K562 (cell line): ENCODE results near the gene CTDNEP1. TPM values are rescaled to one million over a fixed set of nuclear protein-coding genes. Genes with fewer than 3 reads are reported as not detected.

ENCODE experiments used
- ATAC-seq: fragments of 200-7000 bp; cut with Tn5 transposase; 3 replicates; pipeline ENCODE4 v1.9.1; 2020; ENCODE audit warnings: moderate library complexity
- BruUV-seq: library from RNA; stranded (reverse); fragments of 400-500 nt; replicated peaks from 2 replicates; lab custom pipeline; 2021; lab: Mats Ljungman, UMichigan
- CTCF ChIA-PET: fragments of 300-600 bp; formaldehyde crosslinking; extraction: SDS; loops from one replicate; lab custom pipeline; 2021; ENCODE audit warnings: low intra/inter-chr PET ratio; lab: Yijun Ruan, JAX
- POLR2A ChIA-PET: fragments of 300-600, 350-650 bp; sonication (Branson Sonifier 250); formaldehyde crosslinking; extraction: SDS; loops from one replicate; lab custom pipeline; 2021; ENCODE audit warnings: antibody characterized with exemption, inconsistent platforms; lab: Yijun Ruan, JAX
- DNase-seq, 4 experiments: peaks; one replicate each; pipeline versions ENCODE4 v3.0.0 to v3.0.0-alpha.2; 2011 to 2018; ENCODE audit warnings: low spot score in 3 of 4, mixed read lengths in 3 of 4; ENCODE audit errors: extremely low read depth in 1 of 4
- FAIRE-seq: peaks from 2 replicates; lab custom pipeline; 2011; peaks lifted over from hg19 to GRCh38; lab: Jason Lieb, UNC
- H2AFZ ChIP-seq: 2 replicates; pipeline ENCODE4 v1.6.0; 2011; ENCODE audit warnings: low read depth, low read length, control low read depth, inconsistent platforms
- H3K27ac ChIP-seq: fragments of 200-600 bp; 3 replicates; pipeline ENCODE4 v1.8.0; 2011; ENCODE audit warnings: low read depth, mild to moderate bottlenecking, control low read depth, inconsistent platforms, low read length, moderate library complexity, mixed read lengths; ENCODE audit errors: extremely low read depth
- H3K27me3 ChIP-seq, 2 experiments: fragments of 300-600 bp in 1 of 2; 2 replicates in 1 of 2; 3 replicates in 1 of 2; pipeline versions ENCODE4 v1.6.0 to v1.8.0; 2011; ENCODE audit warnings: inconsistent platforms in 2 of 2, low read length in 2 of 2, mild to moderate bottlenecking in 1 of 2, mixed read lengths in 1 of 2, moderate library complexity in 1 of 2; ENCODE audit not compliant: control insufficient read depth in 2 of 2, insufficient read depth in 2 of 2
- H3K36me3 ChIP-seq: fragments of 300-600 bp; 3 replicates; pipeline ENCODE4 v1.8.0; 2011; ENCODE audit warnings: mild to moderate bottlenecking, low read length, inconsistent platforms; ENCODE audit not compliant: control insufficient read depth, insufficient read depth
- H3K4me1 ChIP-seq, 2 experiments: fragments of 200-600 bp in 1 of 2; replicated peaks in 1 of 2; 2 replicates in 1 of 2; 3 replicates in 1 of 2; pipeline versions ENCODE4 v1.5.1 to v1.8.0; 2011; ENCODE audit warnings: inconsistent platforms in 2 of 2, low read length in 2 of 2, mild to moderate bottlenecking in 1 of 2, mixed read lengths in 1 of 2, moderate library complexity in 1 of 2; ENCODE audit not compliant: control insufficient read depth in 2 of 2, insufficient read depth in 2 of 2
- H3K4me2 ChIP-seq: 2 replicates; pipeline ENCODE4 v1.6.1; 2011; ENCODE audit warnings: low read length, control low read depth, inconsistent platforms, mixed read lengths; ENCODE audit not compliant: insufficient read depth
- H3K4me3 ChIP-seq: fragments of 200-600 bp; sonication (generic), shearing (Covaris generic); 2 replicates; pipeline ENCODE4 v1.5.1; 2016; ENCODE audit warnings: control low read depth, inconsistent platforms
- H3K79me2 ChIP-seq: fragments of 200-600 bp; 3 replicates; pipeline ENCODE4 v1.8.0; 2011; ENCODE audit warnings: low read length, inconsistent platforms; ENCODE audit not compliant: control insufficient read depth, insufficient read depth
- H3K9ac ChIP-seq, 2 experiments: 2 replicates each; pipeline versions ENCODE4 v1.6.0 to v1.6.1; 2011; ENCODE audit warnings: low read depth in 2 of 2, low read length in 2 of 2, control low read depth in 1 of 2, inconsistent platforms in 1 of 2, mild to moderate bottlenecking in 1 of 2, mixed read lengths in 1 of 2; ENCODE audit not compliant: insufficient read depth in 1 of 2
- H3K9me1 ChIP-seq: one replicate; pipeline ENCODE4 v1.6.0; 2011; ENCODE audit warnings: inconsistent platforms, mild to moderate bottlenecking, low read length, moderate library complexity; ENCODE audit not compliant: control insufficient read depth, insufficient read depth
- H3K9me3 ChIP-seq: replicated peaks from 2 replicates; pipeline ENCODE4 v1.5.1; 2011; ENCODE audit warnings: low read depth, low read length, inconsistent platforms; ENCODE audit not compliant: control insufficient read depth, insufficient read depth
- H4K20me1 ChIP-seq: replicated peaks from 2 replicates; pipeline ENCODE4 v1.6.1; 2011; ENCODE audit warnings: low read length, inconsistent platforms, mixed read lengths; ENCODE audit not compliant: control insufficient read depth, insufficient read depth
- ETV6 ChIP-seq, 3 experiments: fragments of 150-350 bp in 1 of 3; sonication (generic) in 1 of 3; formaldehyde crosslinking in 1 of 3; IDR thresholded peaks; 2 replicates each; pipeline versions ENCODE4 v1.6.1 to v1.8.0; 2014 to 2022; ENCODE audit warnings: borderline replicate concordance in 2 of 3, low read depth in 2 of 3, antibody characterized with exemption in 1 of 3, low read length in 1 of 3, mild to moderate bottlenecking in 1 of 3, missing genetic modification reagents in 1 of 3
- MAFG ChIP-seq: fragments of 450-650 bp; conservative IDR thresholded peaks from 2 replicates; pipeline ENCODE4 v1.6.1; 2016; ENCODE audit warnings: missing genetic modification characterization, missing compliant biosample characterization
- NRF1 ChIP-seq, 2 experiments: fragments of 450-650 bp; IDR thresholded peaks in 1 of 2; conservative IDR thresholded peaks in 1 of 2; 2 replicates each; pipeline ENCODE4 v1.6.1; 2014; ENCODE audit warnings: mild to moderate bottlenecking in 2 of 2
- ZBTB7A ChIP-seq: IDR thresholded peaks from 2 replicates; pipeline ENCODE4 v1.6.1; 2011; ENCODE audit warnings: low read depth, mild to moderate bottlenecking, low read length, moderate library complexity, borderline replicate concordance; ENCODE audit not compliant: control insufficient read depth
- ZNF696 ChIP-seq: fragments of 250-450 bp; sonication (Bioruptor Pico); conservative IDR thresholded peaks from 2 replicates; pipeline ENCODE4 v1.4.0; 2020; ENCODE audit warnings: mild to moderate bottlenecking, moderate library complexity
- WGBS: fragments of 100-300 bp; shearing (Covaris generic); methylation state at CpG from one replicate; pipeline ENCODE4 v1.1.6; 2016; ENCODE audit warnings: low coverage, mixed read lengths; ENCODE audit not compliant: insufficient coverage; ENCODE audit errors: missing lambda C conversion rate; 5-methylcytosine and 5-hydroxymethylcytosine counted together
- in situ Hi-C: fragments of 300-500 bp; cut with MboI; formaldehyde crosslinking; loops from 4 replicates; pipeline ENCODE4 v1.15.0; 2018; ENCODE audit warnings: inconsistent platforms, mixed read lengths
- intact Hi-C: fragments of 100-400 bp; cut with micrococcal nuclease; formaldehyde crosslinking; loops from 2 replicates; pipeline ENCODE4 v1.14.2; 2022
- polyA plus RNA-seq, 8 experiments: library from polyadenylated mRNA; depleted of rRNA in 4 of 8; stranded (reverse) in 5 of 8; unstranded in 3 of 8; fragments of >200 nt; fragmentation: Nextera tagmentation in 2 of 8; fragmentation: Illumina TruSeq in 1 of 8; extraction: Ambion mirVana in 2 of 8; extraction: Trizol in 1 of 8; gene quantifications; 2 replicates each; pipeline versions ENCODE4 v1.2.1 to v1.2.3, GENCODE V29; 2011 to 2014; ENCODE audit warnings: inconsistent platforms in 1 of 8, missing spikeins in 1 of 8
- total RNA-seq, 7 experiments: library from RNA; depleted of rRNA in 6 of 7; stranded (reverse); fragments of >200 nt in 6 of 7; fragmentation: Illumina TruSeq in 2 of 7; extraction: Trizol in 2 of 7; gene quantifications; 2 replicates each; pipeline versions ENCODE4 v1.2.1 to v1.2.3, GENCODE V29; 2011 to 2021; ENCODE audit warnings: low replicate concordance in 1 of 7
- TF ChIP-seq, protein P1 (sequence below): sonication (generic); IDR thresholded peaks from 2 replicates; pipeline ENCODE4 v1.6.1; 2016
- TF ChIP-seq, protein P2 (sequence below): fragments of 450-650 bp; IDR thresholded peaks from 2 replicates; pipeline ENCODE4 v1.6.1; 2017; ENCODE audit warnings: mild to moderate bottlenecking, moderate library complexity
- TF ChIP-seq, protein P3 (sequence below): sonication (generic); formaldehyde crosslinking; IDR thresholded peaks from 2 replicates; pipeline ENCODE4 v1.8.1; 2023; ENCODE audit warnings: mild to moderate bottlenecking, missing genetic modification reagents
- TF ChIP-seq, protein P4 (sequence below): fragments of 250-450 bp; sonication (Bioruptor Pico); IDR thresholded peaks from 2 replicates; pipeline ENCODE4 v1.8.0; 2021; ENCODE audit warnings: mild to moderate bottlenecking, moderate library complexity

CTDNEP1 gene
- total and polyA plus RNA-seq, 9 of the 15 experiments (the other 6 are each of a cell fraction or from before 2014, with no cell fraction given) = 10.7 to 150 (median 28.5) TPM

DNA sequence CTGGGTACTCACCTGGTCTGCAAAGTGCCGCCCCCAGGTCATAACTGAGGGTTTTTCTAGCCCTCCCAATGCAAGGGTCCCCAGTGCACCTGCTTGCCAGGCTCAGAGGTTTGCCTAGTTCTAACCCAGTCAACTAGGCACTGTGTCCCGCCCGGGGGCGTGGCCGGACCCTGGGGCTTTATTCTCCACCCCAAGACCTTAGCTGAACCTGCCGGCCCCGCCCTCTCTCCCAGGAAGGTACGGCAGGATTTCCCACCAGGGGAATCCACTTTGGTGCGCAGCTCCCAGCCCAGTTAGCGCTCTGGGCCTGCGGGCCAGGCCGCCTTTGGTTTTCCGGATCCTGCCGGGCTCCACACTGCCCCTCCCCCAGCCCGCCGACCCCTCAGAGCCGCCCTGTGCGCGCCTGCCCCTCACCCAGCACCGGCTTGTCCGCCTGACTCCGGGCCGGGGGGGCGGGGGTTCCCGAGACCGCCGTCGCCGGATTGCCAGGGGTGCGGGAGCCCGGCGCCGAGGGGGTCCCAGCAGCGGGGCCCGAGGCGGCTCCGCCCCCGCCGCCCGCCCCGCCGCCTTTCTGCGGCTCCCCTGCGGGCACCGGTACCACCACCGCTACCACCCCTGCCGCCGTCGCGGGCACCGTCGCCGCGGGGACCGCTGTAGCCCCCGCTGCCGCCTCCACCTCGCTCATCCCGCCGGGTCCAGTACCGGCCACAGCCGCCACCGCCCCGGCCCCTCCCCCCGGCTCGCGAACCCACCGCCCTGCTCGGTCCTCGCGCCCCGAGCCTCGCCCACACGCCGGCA lies 42.5 kb upstream of the CTDNEP1 start:
- H3K4me2 ChIP-seq = peak overlapping the region; percentile 6; the same call in 1 of the 2 replicates
- no peaks in the 10 kb centered on the region for H3K36me3 ChIP-seq
- H3K79me2 ChIP-seq = no peaks in the 10 kb centered on the region
- H4K20me1 ChIP-seq = no peaks in the 10 kb centered on the region
- WGBS = 13% methylated on average over 5 of the region's 75 CpGs
- H3K27me3 ChIP-seq = no peaks in the 10 kb centered on the region
- intact Hi-C loops = no loop called here
- peaks cover 17 to 53% of the 10 kb centered on the region in 2 experiments for H3K4me1 ChIP-seq
- FAIRE-seq = no peak
- H3K9ac ChIP-seq = peak overlapping the region in 1 of 2 experiments; percentile 74; a peak in 2 of 4 replicates
- DNase-seq = peak; percentile 62 to 67 (median 62)
- CTCF ChIA-PET = no interaction called here
- no peak overlapping the region for H3K4me3 ChIP-seq
- H3K9me1 ChIP-seq = no peaks in the 10 kb centered on the region
- H3K9me3 ChIP-seq = no peaks in the 10 kb centered on the region
- no peak overlapping the region for H3K27ac ChIP-seq
- BruUV-seq = no TSS peak
- in situ Hi-C loops = no loop called here
- no peak overlapping the region for H2AFZ ChIP-seq
- POLR2A ChIA-PET = interaction anchor here (0.6 to 0.9 kb wide), 2 partner anchors 11 to 12 kb away, joined by 3 read pairs; partner anchors contain the start of gene SLC2A4
- TF ChIP-seq, protein P1, sequence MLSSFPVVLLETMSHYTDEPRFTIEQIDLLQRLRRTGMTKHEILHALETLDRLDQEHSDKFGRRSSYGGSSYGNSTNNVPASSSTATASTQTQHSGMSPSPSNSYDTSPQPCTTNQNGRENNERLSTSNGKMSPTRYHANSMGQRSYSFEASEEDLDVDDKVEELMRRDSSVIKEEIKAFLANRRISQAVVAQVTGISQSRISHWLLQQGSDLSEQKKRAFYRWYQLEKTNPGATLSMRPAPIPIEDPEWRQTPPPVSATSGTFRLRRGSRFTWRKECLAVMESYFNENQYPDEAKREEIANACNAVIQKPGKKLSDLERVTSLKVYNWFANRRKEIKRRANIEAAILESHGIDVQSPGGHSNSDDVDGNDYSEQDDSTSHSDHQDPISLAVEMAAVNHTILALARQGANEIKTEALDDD = peak; percentile 15
- TF ChIP-seq ZBTB7A (peak; percentile 49; the same call in 1 of the 2 replicates), ETV6 (IDR thresholded peaks at IDR 0.05; ENCODE audit: borderline replicate concordance in 1 of 2, low read depth in 2 of 2, low read length in 1 of 2) (no peak), ETV6 (CRISPR knock-in tag; IDR thresholded peaks at IDR 0.05; ENCODE audit: borderline replicate concordance) (no peak), NRF1 (conservative IDR thresholded peaks at IDR 0.05 in 1 of 2, IDR thresholded peaks at IDR 0.05 in 1 of 2) (0 out of 4 replicates have a peak, but pooled peaks of 1 of the 2 experiments have one; percentile 18), MAFG (no peak), ZNF696 (CRISPR knock-in tag) (no peak)
- TF ChIP-seq, protein P2, sequence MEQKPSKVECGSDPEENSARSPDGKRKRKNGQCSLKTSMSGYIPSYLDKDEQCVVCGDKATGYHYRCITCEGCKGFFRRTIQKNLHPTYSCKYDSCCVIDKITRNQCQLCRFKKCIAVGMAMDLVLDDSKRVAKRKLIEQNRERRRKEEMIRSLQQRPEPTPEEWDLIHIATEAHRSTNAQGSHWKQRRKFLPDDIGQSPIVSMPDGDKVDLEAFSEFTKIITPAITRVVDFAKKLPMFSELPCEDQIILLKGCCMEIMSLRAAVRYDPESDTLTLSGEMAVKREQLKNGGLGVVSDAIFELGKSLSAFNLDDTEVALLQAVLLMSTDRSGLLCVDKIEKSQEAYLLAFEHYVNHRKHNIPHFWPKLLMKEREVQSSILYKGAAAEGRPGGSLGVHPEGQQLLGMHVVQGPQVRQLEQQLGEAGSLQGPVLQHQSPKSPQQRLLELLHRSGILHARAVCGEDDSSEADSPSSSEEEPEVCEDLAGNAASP = peak; percentile 54
- TF ChIP-seq, protein P3, sequence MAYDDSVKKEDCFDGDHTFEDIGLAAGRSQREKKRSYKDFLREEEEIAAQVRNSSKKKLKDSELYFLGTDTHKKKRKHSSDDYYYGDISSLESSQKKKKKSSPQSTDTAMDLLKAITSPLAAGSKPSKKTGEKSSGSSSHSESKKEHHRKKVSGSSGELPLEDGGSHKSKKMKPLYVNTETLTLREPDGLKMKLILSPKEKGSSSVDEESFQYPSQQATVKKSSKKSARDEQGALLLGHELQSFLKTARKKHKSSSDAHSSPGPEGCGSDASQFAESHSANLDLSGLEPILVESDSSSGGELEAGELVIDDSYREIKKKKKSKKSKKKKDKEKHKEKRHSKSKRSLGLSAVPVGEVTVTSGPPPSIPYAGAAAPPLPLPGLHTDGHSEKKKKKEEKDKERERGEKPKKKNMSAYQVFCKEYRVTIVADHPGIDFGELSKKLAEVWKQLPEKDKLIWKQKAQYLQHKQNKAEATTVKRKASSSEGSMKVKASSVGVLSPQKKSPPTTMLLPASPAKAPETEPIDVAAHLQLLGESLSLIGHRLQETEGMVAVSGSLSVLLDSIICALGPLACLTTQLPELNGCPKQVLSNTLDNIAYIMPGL (CRISPR knock-in tag) = no peak
- TF ChIP-seq, protein P4, sequence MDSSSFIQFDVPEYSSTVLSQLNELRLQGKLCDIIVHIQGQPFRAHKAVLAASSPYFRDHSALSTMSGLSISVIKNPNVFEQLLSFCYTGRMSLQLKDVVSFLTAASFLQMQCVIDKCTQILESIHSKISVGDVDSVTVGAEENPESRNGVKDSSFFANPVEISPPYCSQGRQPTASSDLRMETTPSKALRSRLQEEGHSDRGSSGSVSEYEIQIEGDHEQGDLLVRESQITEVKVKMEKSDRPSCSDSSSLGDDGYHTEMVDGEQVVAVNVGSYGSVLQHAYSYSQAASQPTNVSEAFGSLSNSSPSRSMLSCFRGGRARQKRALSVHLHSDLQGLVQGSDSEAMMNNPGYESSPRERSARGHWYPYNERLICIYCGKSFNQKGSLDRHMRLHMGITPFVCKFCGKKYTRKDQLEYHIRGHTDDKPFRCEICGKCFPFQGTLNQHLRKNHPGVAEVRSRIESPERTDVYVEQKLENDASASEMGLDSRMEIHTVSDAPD (CRISPR knock-in tag) = no peak
- ATAC-seq = peak; percentile 77
